Suprapubic skin (tissue), 4 donors: ENCODE measurements around the gene HPSE2. TPM values are rescaled to one million over a fixed set of nuclear protein-coding genes. Genes with fewer than 3 reads are reported as not detected.

Source experiments
- DNase-seq, 2 donors: peaks; one replicate each; pipeline ENCODE4 v3.0.0-alpha.2; 2019; ENCODE audit warnings: low spot score in 2 of 2
- H3K27ac ChIP-seq: fragments of 200-600 bp; sonication (generic); one replicate; pipeline ENCODE4 v1.5.1; 2019
- H3K27me3 ChIP-seq: fragments of 200-600 bp; sonication (generic); one replicate; pipeline ENCODE4 v1.5.1; 2019
- H3K36me3 ChIP-seq: fragments of 200-600 bp; sonication (generic); one replicate; pipeline ENCODE4 v1.5.1; 2019
- H3K4me1 ChIP-seq: fragments of 200-600 bp; sonication (generic); one replicate; pipeline ENCODE4 v1.5.1; 2019
- H3K4me3 ChIP-seq: fragments of 200-600 bp; sonication (generic); one replicate; pipeline ENCODE4 v1.5.1; 2019; ENCODE audit warnings: mild to moderate bottlenecking
- H3K9me3 ChIP-seq: fragments of 200-600 bp; sonication (generic); one replicate; pipeline ENCODE4 v1.5.1; 2019
- EP300 ChIP-seq: sonication (generic); formaldehyde crosslinking; IDR thresholded peaks from one replicate; pipeline ENCODE4 v1.6.1; 2017; ENCODE audit warnings: antibody characterized with exemption
- POLR2A ChIP-seq, 2 donors: fragments of 450-650 bp; IDR thresholded peaks; one replicate each; pipeline ENCODE4 v1.6.1; 2017; ENCODE audit warnings: antibody characterized with exemption in 2 of 2, mild to moderate bottlenecking in 2 of 2, moderate library complexity in 2 of 2
- POLR2AphosphoS5 ChIP-seq, 3 donors: sonication (generic); formaldehyde crosslinking; IDR thresholded peaks; one replicate each; pipeline ENCODE4 v1.6.1; 2017; ENCODE audit warnings: antibody characterized with exemption in 3 of 3
- WGBS: methylation state at CpG from one replicate; pipeline ENCODE4 v1.1.5; 2018; 5-methylcytosine and 5-hydroxymethylcytosine counted together
- total RNA-seq, 4 donors: library from RNA; depleted of rRNA; stranded (reverse); fragments of >200 nt; gene quantifications; one replicate each; pipeline ENCODE4 v1.1.0, GENCODE V29; 2016
- TF ChIP-seq, protein P1 (sequence below), 2 donors: fragments of 200-600 bp in 1 of 2; fragments of 450-650 bp in 1 of 2; sonication (generic) in 1 of 2; IDR thresholded peaks; one replicate each; pipeline ENCODE4 v1.5.1; 2016 to 2019; ENCODE audit warnings: antibody characterized with exemption in 2 of 2, mild to moderate bottlenecking in 1 of 2, moderate library complexity in 1 of 2

Gene HPSE2
- total RNA-seq, 4 donors from 2014 or later, result 0.95 to 1.3 (median 0.99) TPM

GRCh38 chr10:98621630-98622029 is 614.0 kb downstream of the HPSE2 start:
- H3K27me3 ChIP-seq, result no peaks in the 10 kb centered on the region

GRCh38 chr10:98620503-98620902 is 615.1 kb downstream of the HPSE2 start:
- no peaks in the 10 kb centered on the region for H3K27me3 ChIP-seq
- no peaks in the 10 kb centered on the region for H3K4me1 ChIP-seq
- no peaks in the 10 kb centered on the region for H3K9me3 ChIP-seq
- 20% methylated on average over 2 of the region's 2 CpGs for WGBS
- DNase-seq, result no peak
- TF ChIP-seq POLR2AphosphoS5 (IDR thresholded peaks at IDR 0.05) (no peak), EP300 (no peak), POLR2A (IDR thresholded peaks at IDR 0.05) (no peak)
- TF ChIP-seq, protein P1, sequence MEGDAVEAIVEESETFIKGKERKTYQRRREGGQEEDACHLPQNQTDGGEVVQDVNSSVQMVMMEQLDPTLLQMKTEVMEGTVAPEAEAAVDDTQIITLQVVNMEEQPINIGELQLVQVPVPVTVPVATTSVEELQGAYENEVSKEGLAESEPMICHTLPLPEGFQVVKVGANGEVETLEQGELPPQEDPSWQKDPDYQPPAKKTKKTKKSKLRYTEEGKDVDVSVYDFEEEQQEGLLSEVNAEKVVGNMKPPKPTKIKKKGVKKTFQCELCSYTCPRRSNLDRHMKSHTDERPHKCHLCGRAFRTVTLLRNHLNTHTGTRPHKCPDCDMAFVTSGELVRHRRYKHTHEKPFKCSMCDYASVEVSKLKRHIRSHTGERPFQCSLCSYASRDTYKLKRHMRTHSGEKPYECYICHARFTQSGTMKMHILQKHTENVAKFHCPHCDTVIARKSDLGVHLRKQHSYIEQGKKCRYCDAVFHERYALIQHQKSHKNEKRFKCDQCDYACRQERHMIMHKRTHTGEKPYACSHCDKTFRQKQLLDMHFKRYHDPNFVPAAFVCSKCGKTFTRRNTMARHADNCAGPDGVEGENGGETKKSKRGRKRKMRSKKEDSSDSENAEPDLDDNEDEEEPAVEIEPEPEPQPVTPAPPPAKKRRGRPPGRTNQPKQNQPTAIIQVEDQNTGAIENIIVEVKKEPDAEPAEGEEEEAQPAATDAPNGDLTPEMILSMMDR (IDR thresholded peaks at IDR 0.05), result no peak
- H3K27ac ChIP-seq, result no peak overlapping the region
- no peak overlapping the region for H3K4me3 ChIP-seq
- no peaks in the 10 kb centered on the region for H3K36me3 ChIP-seq

More at GRCh38 chr10:98621630-98622029, 614.0 kb downstream of the HPSE2 start:
- H3K4me3 ChIP-seq, result no peak overlapping the region
- DNase-seq, result no peak
- no peaks in the 10 kb centered on the region for H3K36me3 ChIP-seq
- no peak overlapping the region for H3K27ac ChIP-seq
- TF ChIP-seq POLR2A (IDR thresholded peaks at IDR 0.05) (no peak), POLR2AphosphoS5 (IDR thresholded peaks at IDR 0.05) (no peak), EP300 (no peak)
- TF ChIP-seq, protein P1 (IDR thresholded peaks at IDR 0.05), result no peak
- no peaks in the 10 kb centered on the region for H3K4me1 ChIP-seq
- H3K9me3 ChIP-seq, result no peaks in the 10 kb centered on the region
- WGBS, result 55% methylated on average over 1 of the region's 1 CpG

DNA sequence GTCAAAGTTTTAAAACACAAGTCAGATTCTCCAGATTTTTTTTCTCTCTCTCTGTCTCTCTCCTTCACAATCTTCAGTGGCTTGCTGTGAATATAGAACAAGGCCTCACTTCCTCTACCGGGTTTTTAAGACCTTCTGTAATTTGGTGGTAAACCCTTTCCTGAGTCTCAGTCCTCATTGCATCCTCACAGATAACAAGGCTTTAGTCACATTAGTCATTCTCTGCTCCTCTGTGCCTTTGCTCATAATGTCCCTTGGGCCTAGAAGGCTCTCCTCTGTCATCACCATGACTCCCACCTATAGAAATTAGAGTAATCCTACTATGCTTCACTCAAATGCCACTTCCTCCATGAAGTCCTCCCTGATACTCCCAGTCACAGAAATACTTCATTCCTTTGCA is 616.2 kb downstream of the HPSE2 start:
- Histone ChIP-seq H3K27me3 (no peaks in the 10 kb centered on the region), H3K9me3 (no peaks in the 10 kb centered on the region), H3K27ac (no peak overlapping the region), H3K4me1 (no peaks in the 10 kb centered on the region), H3K36me3 (no peaks in the 10 kb centered on the region), H3K4me3 (no peak overlapping the region)
- no peak for DNase-seq
- TF ChIP-seq POLR2AphosphoS5 (IDR thresholded peaks at IDR 0.05) (no peak), EP300 (no peak), POLR2A (IDR thresholded peaks at IDR 0.05) (no peak)
- TF ChIP-seq, protein P1 (IDR thresholded peaks at IDR 0.05), result no peak
- WGBS, result 64% methylated on average over 1 of the region's 1 CpG

- no peaks in the 10 kb centered on the region for H3K9me3 ChIP-seq
- H3K4me3 ChIP-seq, result no peak overlapping the region
- H3K27ac ChIP-seq, result no peak overlapping the region
- TF ChIP-seq POLR2AphosphoS5 (IDR thresholded peaks at IDR 0.05) (no peak), POLR2A (IDR thresholded peaks at IDR 0.05) (no peak), EP300 (no peak)
- TF ChIP-seq, protein P1 (IDR thresholded peaks at IDR 0.05), result no peak
- 67% methylated on average over 6 of the region's 6 CpGs for WGBS
- H3K4me1 ChIP-seq, result no peaks in the 10 kb centered on the region
- DNase-seq, result no peak
- no peaks in the 10 kb centered on the region for H3K36me3 ChIP-seq
- no peaks in the 10 kb centered on the region for H3K27me3 ChIP-seq
Observed at GRCh38 chr10:98617906-98618520, 617.6 kb downstream of the HPSE2 start.

DNA sequence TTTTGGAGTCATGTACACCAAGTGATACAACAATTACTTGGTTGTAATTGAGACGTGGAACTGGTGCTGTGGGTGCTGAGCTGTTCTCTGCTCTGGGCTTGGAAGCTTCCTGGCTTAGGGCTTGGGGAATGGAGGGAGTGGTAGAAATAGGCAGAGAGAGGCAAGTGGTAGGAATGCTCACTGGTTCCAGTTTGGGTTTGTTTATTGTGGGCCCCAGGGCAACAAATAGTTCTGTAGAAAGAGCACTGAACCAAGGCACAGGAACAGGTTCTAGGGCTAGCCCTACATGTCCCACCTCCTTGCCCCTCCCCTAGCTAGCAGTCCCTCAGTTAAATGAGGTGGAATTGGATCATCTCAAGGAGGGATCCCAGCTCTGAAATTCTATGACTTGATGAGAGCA is 622.2 kb downstream of the HPSE2 start:
- no peak for DNase-seq
- Histone ChIP-seq H3K27ac (no peak overlapping the region), H3K4me3 (no peak overlapping the region), H3K4me1 (no peaks in the 10 kb centered on the region), H3K9me3 (no peaks in the 10 kb centered on the region), H3K36me3 (no peaks in the 10 kb centered on the region), H3K27me3 (no peaks in the 10 kb centered on the region)
- WGBS, result 80% methylated on average over 1 of the region's 1 CpG
- TF ChIP-seq, protein P1 (IDR thresholded peaks at IDR 0.05), result no peak
- no peak for TF ChIP-seq POLR2A (IDR thresholded peaks at IDR 0.05)
- no peak for TF ChIP-seq POLR2AphosphoS5 (IDR thresholded peaks at IDR 0.05)
- TF ChIP-seq EP300, result no peak
